GM19351 (cell line): Measurements from ENCODE around the gene TNFAIP8.

Source experiments
- ATAC-seq: cut with Tn5 transposase; IDR thresholded peaks from one replicate; pipeline ENCODE4 v1.9.1; 2021; ENCODE audit warnings: mild to moderate bottlenecking, moderate library complexity; ENCODE audit not compliant: unreplicated experiment

TNFAIP8 gene

GRCh38 chr5:119355685-119356611 lies at the start of gene TNFAIP8:
Gene TNFAIP8 (plus strand): TSS chr5:119356019. CDS start chr5:119356091, 72 bp downstream.
- peak; percentile 40 for ATAC-seq

DNA sequence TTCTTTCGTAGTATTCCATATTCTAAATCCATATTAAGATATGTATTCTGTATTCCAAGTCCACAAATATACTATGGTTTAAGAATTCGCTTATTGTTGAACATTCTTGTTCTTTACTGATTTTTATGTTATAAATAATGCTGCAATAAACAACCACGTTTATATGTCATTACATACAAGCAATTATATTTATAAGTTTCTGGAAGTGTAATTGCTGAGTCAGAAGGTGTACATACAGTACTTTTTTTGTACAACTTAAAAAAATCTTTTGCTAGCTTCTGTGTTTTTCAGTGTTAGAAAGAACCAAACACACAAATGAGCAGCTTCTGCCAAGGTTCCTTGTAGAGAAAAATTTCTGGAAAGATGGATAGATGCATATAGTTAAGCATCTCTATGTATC lies 48.6 kb upstream of the TNFAIP8 start:
- ATAC-seq = no peak

DNA sequence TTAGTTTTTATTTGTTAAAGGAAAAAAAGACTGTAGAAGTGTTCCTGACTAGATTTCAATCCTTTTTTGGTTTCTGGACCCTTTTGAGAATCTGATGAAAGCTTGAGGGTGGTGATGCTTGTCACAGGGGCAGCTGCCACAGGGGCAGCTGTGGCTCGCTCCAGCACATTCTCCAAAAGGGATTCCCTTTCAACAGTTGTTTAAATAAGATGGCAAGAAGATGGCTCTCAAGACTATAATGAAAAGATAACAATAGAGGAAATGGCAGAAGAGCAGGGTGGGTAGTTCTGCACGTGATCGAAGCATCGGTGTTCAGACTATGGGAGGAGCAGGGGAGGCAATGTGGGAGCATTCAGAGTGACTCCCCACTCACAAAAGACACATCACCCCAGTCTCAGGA lies 46.5 kb upstream of the TNFAIP8 start:
- ATAC-seq = peak; percentile 12

GRCh38 chr5:119311688-119312087 lies 44.1 kb upstream of the TNFAIP8 start:
- ATAC-seq = no peak

DNA sequence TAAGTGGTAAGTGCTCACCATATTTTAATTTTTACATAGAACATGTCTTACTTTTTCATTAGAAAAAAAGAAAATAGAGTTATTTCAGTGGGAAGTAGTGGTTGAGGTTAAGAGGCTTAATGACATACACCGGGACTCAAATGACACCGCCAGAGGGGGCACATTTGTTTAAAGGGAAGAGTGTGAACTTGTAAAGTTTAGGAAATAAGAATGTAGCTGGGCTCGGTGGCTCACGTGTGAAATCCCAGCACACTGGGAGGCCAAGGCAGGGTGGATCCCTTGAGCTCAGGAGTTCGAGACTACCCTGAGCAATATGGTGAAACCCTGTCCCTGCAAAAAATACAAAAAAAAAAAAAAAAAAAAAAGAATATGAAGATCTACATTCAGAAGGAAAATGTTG lies 43.4 kb upstream of the TNFAIP8 start:
- ATAC-seq = no peak

DNA sequence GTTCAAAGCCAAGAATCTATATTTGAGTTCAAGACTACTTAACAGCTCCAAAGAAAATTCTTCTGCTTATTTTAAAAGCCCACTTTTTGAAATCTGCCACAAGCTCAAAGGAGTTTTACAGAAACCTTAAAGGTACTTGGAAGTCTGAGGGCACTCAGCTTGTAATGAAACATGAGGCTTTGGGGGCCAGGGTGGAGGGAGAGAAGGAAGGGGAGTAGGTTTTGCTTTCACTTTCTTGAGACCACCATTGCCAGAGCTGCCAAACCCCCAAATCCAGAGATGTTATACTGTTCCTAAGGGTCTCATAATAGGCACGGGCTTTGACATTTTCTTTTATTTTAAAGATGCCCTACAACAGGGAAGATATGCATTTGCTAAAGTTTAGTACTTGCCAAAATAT lies 42.6 kb upstream of the TNFAIP8 start:
- no peak for ATAC-seq

GRCh38 chr5:119313658-119314605 lies 41.9 kb upstream of the TNFAIP8 start:
- no peak for ATAC-seq

GRCh38 chr5:119315516-119315949 lies 40.3 kb upstream of the TNFAIP8 start:
- peak; percentile 89 for ATAC-seq

- no peak for ATAC-seq
These were observed 39.7 kb upstream of the TNFAIP8 start for GRCh38 chr5:119316086-119316485.

GRCh38 chr5:119316906-119317305 lies 38.9 kb upstream of the TNFAIP8 start:
- no peak for ATAC-seq

DNA sequence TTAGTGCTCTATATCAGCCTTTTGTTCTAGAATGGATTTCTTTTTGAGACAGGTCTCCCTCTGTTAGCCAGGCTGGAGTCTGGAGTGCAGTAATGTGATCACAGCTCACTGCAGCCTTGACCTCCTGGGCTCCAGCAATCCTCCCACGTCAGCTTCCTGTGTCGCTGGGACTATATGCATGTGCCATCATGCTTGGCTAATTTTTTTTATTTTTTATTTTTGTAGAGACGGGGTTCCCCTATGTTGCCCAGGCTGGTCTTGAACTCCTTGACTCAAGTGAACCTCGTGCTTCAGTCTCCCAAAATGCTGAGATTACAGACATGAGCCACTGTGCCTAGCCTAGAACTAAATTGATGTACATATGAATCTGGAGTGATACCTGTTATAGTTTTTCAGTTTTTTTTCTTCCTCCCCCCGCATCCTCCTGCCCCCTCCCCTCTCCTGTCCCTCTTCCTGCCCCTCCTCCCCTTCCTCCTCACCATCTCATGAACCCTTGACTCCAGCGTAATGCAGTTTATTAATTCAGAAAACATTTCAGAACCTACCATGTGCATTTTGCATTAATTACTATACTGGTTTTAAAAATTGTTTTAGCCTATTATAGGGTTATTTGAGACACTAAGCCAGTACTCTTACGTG lies 37.4 kb upstream of the TNFAIP8 start:
- ATAC-seq = peak; percentile 39

GRCh38 chr5:119319401-119319800 lies 36.4 kb upstream of the TNFAIP8 start:
- ATAC-seq = no peak

DNA sequence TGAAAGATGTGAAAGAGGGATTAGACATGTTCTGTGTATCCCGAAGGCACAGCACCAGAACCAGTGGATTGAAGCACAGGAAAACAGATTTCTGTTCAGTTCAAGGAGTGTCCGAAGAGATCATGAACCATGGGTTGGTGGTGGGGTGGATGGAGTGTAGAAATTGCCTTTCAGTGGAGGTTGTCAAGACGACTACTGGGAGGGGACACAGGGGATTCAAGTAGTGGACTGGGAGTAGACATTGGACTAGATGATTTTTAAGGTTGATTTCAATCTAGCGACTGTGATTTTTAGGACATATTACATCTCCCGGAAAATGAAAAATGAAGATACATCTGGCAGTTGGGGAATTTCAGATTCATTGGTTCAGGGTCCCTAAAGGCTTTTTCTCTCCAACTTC lies 35.9 kb upstream of the TNFAIP8 start:
- ATAC-seq = no peak

GRCh38 chr5:119321569-119322311 lies 34.1 kb upstream of the TNFAIP8 start:
- ATAC-seq = no peak

DNA sequence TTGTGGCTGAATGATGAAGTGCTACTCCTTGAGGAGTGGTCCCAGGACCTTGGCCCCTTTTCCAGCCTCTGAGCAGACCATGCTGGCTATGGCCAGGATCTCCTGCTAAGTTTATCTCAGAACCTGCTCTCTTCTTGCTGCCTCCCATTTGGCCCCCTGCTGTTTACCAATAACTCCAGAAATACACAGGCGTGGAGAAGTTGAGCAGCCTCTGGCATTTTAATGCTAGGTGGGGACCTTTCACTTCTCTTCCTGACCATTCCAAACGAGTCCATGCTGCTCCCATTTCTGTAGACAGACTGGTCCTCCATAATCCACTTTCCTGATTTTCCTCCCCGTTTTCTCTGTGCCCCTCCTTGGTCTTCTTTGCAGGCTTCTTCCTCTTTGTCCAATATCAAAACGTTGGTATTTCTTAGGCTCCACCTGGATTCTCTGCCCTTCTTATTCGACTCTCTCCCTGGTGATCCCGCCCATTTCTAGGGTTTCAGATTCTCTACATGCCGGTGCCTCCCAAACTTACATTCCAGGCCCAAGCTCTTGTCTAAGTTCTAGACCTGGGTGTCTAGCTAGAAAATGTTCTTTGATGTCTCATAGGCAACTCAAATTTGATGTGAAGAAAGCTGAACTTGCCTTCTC lies 33.4 kb upstream of the TNFAIP8 start:
- ATAC-seq = no peak

- peak; percentile 53 for ATAC-seq
These were observed 32.8 kb upstream of the TNFAIP8 start for GRCh38 chr5:119322948-119323537.

DNA sequence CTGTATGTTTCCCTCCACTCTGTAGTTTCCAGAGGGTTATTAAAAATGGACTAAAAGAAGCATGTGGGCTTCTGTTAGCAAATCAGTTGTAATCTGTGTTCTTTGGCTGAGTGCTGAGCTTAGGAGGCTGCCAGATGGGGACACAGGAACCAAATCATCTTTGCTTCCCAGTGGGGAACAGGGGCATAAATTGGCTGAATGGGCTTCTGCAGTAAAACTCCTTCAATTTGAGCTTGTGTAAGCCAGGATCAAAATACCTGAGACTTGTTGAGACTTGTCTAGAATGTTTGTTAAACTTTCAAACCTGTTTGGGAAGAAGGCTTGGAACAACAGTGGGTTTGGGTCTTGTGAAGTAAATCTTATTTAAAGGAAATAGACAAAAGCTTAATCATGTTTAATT lies 32.2 kb upstream of the TNFAIP8 start:
- no peak for ATAC-seq

DNA sequence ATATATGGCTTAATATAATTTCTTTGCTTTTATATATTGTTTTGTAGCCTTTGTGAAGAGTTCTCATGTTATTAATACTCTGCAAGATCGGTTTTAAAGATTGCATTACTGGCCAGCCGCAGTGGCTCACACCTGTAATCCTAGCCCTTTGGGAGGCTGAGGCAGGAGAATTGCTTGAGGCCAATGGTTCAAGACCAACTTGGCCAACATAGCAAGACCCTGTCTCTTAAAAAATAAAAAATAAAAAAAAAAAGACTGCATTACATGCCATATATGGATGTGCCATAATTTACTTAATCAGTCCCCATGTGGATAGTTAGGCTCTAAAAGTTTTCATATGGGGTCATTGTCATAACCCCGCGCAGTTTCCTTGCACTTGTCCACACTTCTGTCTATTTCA lies 31.0 kb upstream of the TNFAIP8 start:
- no peak for ATAC-seq

GRCh38 chr5:119327018-119327417 lies 28.8 kb upstream of the TNFAIP8 start:
- ATAC-seq = no peak
